ENCODE results near the gene ATG10.
A peak's percentile ranks its signal among the peaks of the same experiment; 100 is the strongest.
"Not testable (repeated sequence)": the region's sequence is repeated elsewhere in the genome, so short reads cannot be mapped to it uniquely, and the experiment has no call there.

Gene ATG10

DNA sequence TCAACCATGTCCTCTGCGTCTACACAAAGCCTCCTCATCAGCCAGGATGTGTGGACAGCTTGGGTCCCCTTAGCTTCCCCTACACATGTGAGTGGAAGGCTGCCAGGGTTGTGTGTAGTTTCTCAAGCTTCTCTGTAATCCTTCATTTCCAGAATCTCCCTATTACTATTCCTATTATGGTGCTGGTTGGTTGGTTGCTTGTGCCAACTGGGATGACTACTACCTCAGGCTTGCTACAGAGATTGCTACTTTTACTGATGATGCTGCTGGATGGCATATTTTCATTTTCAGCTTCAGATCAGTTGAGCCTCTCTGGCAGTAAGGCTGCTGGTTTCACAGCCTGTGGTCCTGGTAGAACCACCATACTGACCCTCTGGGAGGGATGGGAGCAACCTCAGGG is 39.9 kb downstream of the ATG10 start:
- Mint-ChIP-seq H3K9me3 (peaks cover 7 to 18% of the 10 kb centered on the region in 2 donors), H3K27me3 (no peaks in the 10 kb centered on the region), H3K4me3 (no peak overlapping the region), H3K4me1 (no peaks in the 10 kb centered on the region), H3K27ac (no peak overlapping the region)
- ATAC-seq: no peak
- no peak for DNase-seq

DNA sequence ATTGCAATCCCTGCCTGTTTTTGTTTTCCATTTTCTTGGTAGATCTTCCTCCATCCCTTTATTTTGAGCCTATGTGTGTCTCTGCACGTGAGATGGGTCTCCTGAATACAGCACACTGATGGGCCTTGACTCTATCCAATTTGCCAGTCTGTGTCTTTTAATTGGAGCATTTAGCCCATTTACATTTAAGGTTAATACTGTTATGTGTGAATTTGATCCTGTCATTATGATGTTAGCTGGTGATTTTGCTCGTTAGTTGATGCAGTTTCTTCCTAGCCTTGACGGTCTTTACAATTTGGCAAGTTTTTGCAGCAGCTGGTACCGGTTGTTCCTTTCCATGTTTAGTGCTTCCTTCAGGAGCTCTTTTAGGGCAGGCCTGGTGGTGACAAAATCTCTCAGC is 42.8 kb downstream of the ATG10 start:
- not testable (repeated sequence) for H3K27ac Mint-ChIP-seq, H3K27me3 Mint-ChIP-seq, DNase-seq, H3K4me3 Mint-ChIP-seq, H3K4me1 Mint-ChIP-seq, ATAC-seq
- H3K9me3 Mint-ChIP-seq: peaks cover 7 to 15% of the 10 kb centered on the region in 2 donors

DNA sequence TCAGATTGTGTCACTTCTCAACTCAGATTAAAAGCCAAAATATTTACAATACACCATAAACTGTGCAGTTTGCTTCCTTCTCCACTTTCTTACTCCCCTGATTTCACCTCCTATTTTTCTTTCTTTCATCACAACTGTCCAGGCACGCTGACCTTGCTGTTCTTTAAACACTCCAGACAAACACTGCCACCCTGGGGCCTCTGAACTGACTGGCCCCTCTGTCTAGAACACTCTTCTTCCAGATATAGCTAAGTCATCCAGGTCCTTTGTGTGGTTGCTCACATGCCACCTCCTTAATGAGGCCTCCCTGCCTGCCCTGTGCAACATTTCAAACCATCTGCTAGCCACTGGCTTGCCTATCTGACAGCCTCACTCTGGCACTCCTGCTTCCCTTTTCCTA is 46.6 kb downstream of the ATG10 start:
- Mint-ChIP-seq H3K27ac (peak overlapping the region in 1 of 2 donors; percentile 10), H3K4me1 (peaks cover 5% of the 10 kb centered on the region), H3K27me3 (no peaks in the 10 kb centered on the region), H3K9me3 (peaks cover 7 to 13% of the 10 kb centered on the region in 2 donors), H3K4me3 (no peak overlapping the region)
- no peak for ATAC-seq
- no peak for DNase-seq

DNA sequence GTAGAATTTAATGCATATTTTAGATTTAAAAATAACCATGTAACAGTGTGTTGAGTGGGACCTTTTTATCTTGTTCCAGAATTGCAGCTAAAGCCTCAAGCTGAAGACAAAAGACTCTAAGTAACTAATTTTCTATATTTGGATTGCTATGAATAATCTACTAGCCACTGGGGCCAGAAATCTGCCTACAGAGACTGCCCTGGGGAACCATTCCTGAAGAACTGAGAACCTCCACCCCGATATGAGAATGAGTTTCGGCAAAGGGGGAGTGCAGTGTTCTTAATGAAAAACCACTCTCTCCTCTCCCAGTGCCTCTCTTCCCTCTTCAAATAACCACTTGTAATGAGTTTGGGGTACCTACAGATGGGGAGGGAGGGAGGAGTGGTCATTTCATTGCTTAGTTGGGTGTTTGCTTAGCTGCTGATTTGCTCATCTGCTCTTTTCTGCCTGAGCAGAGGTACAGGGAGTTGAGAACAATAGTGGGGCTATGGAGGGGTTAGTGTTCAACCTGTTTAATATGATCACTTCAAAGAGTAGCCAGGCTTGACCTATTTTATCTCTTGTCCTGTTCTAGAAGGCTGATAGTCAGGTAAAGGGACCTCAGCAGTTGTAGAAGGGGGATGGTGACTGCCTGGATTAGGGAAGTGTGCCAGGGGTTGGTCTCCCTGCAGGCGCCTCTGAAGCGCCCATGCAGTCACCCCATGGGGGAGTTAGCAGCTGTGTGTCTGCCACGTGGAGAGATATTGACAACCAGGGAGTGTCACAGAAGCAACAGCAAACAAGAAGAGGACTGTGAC is 47.7 kb downstream of the ATG10 start:
- Mint-ChIP-seq H3K4me1 (peaks cover 5% of the 10 kb centered on the region), H3K4me3 (no peak overlapping the region), H3K9me3 (peaks cover 7 to 13% of the 10 kb centered on the region in 2 donors), H3K27me3 (no peaks in the 10 kb centered on the region), H3K27ac (peak overlapping the region in 1 of 2 donors; percentile 16)
- DNase-seq (no peak), ATAC-seq (no peak)

DNA sequence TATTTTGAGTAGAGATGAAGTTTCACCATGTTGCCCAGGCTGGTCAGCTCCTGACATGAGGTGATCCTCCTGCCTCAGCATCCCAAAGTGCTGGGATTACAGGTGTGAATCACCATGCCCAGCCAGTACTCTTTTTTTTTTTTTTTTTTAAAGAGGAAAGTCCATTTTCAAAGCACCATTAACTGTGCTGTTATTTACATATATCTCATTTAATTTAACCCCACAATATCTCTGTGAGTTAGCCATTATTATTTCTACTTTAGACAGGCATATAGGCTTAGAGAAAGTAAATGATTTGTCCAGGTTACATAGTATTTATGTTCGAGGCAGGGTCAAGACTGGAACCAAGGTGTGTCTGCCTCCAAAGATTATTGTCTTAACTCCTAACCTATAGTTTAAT is 50.7 kb downstream of the ATG10 start:
- H3K4me3 Mint-ChIP-seq: no peak overlapping the region
- H3K9me3 Mint-ChIP-seq: no peaks in the 10 kb centered on the region
- H3K27me3 Mint-ChIP-seq: no peaks in the 10 kb centered on the region
- H3K4me1 Mint-ChIP-seq: peaks cover 5% of the 10 kb centered on the region
- no peak for DNase-seq
- no peak overlapping the region for H3K27ac Mint-ChIP-seq
- ATAC-seq: no peak

DNA sequence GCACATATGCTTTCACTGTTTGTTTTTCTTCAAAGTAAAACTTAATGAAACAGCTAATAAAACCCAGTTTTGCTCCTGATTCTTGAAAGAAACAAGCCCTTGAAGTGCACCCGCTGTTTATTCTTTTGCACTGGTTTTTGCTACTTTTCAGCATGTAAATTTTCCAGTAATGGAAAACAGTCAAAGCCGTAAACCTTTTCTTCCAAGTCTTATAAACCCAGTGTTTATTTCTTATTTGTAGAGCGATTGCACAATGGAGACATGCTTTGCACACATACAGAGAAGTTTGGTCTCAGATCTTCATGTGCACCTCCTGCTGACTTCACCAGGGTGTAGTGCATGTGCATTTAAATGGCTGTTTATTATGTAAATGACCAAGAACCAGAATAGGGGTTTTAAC is 51.8 kb downstream of the ATG10 start:
- Mint-ChIP-seq H3K9me3 (no peaks in the 10 kb centered on the region), H3K4me3 (no peak overlapping the region), H3K27me3 (no peaks in the 10 kb centered on the region), H3K4me1 (peaks cover under 1% of the 10 kb centered on the region), H3K27ac (no peak overlapping the region)
- no peak for DNase-seq
- ATAC-seq: no peak

DNA sequence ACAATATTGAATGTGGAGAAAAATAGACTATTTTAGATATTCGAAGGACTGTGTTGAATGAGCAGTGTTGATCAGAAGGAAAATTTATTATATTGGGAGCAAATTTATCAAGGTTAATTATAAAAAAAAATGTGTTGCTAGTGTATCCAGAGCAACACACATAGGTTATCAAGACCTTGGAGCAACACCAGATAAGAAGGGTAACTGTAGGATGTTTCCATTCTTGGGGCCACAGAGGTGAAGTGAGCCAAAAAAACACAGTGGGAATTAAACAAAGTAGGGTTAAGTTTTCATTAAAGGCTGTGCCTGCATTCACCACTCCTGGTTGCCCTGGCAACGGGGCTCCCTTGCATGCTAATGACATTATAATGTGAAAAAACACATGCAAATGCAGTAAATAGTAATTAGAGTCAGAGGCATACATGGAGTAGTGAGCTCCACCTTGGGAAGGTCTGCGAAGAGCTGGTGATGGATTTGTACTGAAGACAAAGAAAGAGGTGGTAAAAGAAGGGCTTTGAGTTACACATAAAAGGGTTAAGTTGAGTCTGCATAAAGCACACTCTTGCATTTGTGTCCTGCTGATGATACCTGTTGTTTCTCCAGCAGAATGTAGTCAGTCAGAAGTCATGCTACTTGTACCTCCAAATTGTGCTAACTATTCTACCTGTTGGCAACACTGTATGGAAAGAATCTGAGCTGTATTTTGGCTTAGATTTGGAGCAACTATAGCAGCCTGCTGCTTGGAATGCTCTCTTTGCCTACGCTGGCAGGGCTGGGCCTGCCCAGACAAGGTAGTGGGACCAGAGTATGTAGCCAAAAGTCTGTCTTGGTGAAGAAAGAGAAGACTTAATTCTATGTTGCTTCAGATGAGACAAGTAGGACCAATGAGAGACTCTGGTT is 59.6 kb downstream of the ATG10 start:
- Mint-ChIP-seq H3K4me1 (no peaks in the 10 kb centered on the region), H3K27me3 (no peaks in the 10 kb centered on the region), H3K9me3 (no peaks in the 10 kb centered on the region), H3K27ac (no peak overlapping the region), H3K4me3 (no peak overlapping the region)
- ATAC-seq (no peak), DNase-seq (no peak)

DNA sequence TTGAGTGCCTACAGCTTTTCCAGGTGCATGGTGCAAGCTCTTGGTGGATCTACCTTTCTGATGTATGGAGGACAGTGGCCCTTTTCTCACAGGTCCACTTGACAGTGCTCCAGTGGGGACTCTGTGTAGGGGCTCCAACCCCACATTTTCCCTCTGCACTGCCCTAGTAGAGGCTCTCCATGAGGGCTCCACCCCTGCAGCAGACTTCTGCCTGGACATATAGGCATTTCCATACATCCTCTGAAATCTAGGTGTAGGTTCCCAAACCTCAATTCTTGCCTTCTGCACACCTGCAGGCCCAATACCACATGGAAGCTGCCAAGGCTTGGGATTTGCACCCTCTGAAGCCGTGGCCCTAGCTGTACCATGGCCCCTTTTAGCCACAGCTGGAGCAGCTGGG is 71.1 kb downstream of the ATG10 start:
- not testable (repeated sequence) for H3K4me3 Mint-ChIP-seq, H3K27me3 Mint-ChIP-seq, H3K4me1 Mint-ChIP-seq, ATAC-seq, H3K27ac Mint-ChIP-seq, DNase-seq
- peaks cover 14 to 31% of the 10 kb centered on the region in 2 donors for H3K9me3 Mint-ChIP-seq

DNA sequence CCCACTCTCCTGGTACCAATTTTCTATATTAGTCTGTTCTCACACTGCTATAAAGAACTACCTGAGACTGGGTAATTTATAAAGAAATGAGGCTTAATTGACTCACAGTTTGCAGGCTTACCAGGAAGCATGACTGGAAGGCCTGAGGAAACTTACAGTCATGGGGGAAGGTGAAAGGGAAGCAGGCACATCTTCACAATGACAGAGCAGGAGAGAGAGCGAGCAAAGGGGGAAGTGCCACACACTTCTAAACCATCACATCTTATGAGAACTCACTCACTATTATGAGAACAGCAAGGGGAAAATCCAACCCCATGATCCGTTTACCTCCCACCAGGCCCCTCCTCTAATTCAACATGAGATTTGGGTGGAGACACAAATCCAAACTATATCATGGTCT is 72.2 kb downstream of the ATG10 start:
- no peaks in the 10 kb centered on the region for H3K4me1 Mint-ChIP-seq
- no peaks in the 10 kb centered on the region for H3K27me3 Mint-ChIP-seq
- H3K27ac Mint-ChIP-seq: peak overlapping the region in 1 of 2 donors; percentile 44
- H3K9me3 Mint-ChIP-seq: peaks cover 14 to 25% of the 10 kb centered on the region in 2 donors
- DNase-seq (no peak), ATAC-seq (no peak)
- no peak overlapping the region for H3K4me3 Mint-ChIP-seq

DNA sequence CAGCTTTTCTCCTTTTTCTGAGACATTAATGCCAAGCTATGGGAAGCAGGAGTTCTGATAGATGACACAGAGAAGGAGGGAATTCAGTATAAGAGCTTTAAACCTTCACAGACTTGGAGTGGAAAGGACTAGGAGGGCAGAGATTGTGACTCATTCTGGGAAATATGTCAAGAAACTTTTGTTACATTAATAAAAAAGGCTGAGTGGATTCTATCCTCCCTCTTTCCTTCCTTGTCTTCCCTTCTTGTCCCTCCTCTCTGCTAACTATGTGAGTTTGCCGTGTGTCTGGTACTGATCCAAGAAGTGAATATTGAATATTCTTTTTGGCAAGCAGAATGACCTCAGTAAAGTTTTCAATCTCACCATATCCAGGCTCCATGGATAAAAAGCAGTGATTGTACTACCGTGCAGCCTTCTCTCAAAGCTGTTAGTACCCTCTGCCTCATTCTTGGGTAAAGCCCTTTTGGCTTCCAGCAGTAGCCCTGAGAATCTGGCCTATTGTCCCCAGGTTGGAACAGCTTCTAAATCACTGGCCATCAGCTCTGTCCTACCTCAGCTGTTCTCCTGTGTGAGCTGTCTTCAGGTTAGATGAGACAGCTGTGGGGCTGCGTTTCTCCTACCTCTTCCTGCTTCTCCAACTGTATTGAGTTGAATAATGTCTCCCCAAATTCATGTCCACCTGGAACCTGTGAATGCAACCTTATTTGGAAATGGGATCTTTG is 73.9 kb downstream of the ATG10 start:
- Mint-ChIP-seq H3K27me3 (no peaks in the 10 kb centered on the region), H3K4me3 (no peak overlapping the region), H3K4me1 (no peaks in the 10 kb centered on the region), H3K9me3 (peaks cover 14 to 25% of the 10 kb centered on the region in 2 donors), H3K27ac (no peak overlapping the region)
- ATAC-seq: no peak
- DNase-seq: no peak

DNA sequence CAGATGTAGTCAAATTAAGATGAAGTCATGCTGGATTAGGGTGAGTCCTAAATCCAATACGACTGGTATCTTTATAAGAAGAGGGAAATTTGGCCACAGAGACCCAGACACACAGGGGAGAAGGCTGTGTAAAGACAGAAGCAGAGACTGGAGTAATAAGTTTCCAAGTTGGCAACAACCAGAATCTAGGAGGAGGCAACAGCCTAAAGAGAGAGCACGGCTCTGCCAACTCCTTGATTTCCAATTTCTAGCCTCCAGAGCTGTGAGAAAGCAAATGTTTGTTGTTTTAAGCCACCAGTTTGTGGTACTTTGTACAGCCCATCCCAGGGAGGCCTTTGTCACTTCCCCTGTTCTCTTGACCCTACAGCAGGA is 74.4 kb downstream of the ATG10 start:
- Mint-ChIP-seq H3K27ac (no peak overlapping the region), H3K4me1 (no peaks in the 10 kb centered on the region), H3K4me3 (no peak overlapping the region), H3K9me3 (peaks cover 14 to 25% of the 10 kb centered on the region in 2 donors), H3K27me3 (no peaks in the 10 kb centered on the region)
- no peak for ATAC-seq
- DNase-seq: no peak

DNA sequence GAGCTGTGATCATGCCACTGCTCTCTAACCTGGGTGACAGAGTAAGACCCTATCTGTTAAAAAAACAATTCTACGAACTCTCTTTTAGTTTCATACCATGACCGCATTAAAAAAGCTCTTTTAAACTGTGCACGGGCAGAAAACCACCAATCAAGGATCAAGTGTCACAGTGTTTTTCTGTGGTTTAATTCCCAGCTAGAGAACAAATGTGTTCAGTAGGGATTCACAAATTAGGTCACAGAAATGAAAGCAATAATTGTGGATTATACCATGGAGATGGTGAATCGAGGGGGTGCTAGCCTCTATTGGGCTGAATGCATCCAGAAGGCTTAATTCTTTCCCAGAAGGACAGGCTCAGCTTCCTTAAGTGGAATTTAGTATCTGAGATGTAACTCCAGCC is 79.1 kb downstream of the ATG10 start:
- no peak for DNase-seq
- no peaks in the 10 kb centered on the region for H3K9me3 Mint-ChIP-seq

DNA sequence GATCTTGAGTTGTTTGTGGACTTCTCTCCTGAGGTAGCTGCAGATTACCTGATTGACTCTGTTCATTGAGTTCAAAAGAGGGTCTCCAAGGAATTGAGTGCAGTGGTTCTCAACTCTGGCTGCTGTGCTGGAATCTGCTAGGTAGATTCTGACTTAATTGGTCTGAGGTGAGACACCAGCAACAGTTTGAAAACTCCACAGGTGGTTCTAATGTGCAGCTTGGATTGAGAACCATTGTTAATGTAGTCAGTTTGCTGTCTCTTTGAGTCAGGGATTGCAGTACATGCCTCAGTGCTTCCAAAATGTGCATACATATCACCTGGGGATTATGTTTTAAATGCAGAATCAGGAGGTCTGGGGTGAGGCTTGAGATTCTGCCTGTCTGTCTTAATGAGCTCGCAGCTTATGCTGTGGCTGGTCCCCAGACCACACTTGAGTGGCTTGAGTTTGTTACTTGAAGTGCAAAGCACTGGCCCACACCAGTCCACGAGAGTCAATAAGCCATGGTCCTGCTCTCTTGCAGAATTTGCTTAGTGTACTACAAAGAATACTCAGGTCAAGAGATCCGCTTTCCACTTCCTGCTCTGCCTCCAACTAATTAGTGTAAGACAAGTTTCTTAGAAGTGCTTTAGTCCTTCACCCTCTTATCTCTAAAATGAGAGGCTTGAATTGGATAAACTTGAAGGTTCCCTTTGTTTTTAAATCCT is 82.3 kb downstream of the ATG10 start:
- Mint-ChIP-seq H3K4me3 (no peak overlapping the region), H3K27ac (no peak overlapping the region), H3K4me1 (peaks cover 5% of the 10 kb centered on the region), H3K27me3 (no peaks in the 10 kb centered on the region), H3K9me3 (no peaks in the 10 kb centered on the region)
- DNase-seq (no peak), ATAC-seq (no peak)

More for the DNA sequence above, 79.1 kb downstream of the ATG10 start:
- no peak overlapping the region for H3K27ac Mint-ChIP-seq
- no peaks in the 10 kb centered on the region for H3K27me3 Mint-ChIP-seq
- H3K4me3 Mint-ChIP-seq: no peak overlapping the region
- ATAC-seq: no peak
- peaks cover 5% of the 10 kb centered on the region for H3K4me1 Mint-ChIP-seq

DNA sequence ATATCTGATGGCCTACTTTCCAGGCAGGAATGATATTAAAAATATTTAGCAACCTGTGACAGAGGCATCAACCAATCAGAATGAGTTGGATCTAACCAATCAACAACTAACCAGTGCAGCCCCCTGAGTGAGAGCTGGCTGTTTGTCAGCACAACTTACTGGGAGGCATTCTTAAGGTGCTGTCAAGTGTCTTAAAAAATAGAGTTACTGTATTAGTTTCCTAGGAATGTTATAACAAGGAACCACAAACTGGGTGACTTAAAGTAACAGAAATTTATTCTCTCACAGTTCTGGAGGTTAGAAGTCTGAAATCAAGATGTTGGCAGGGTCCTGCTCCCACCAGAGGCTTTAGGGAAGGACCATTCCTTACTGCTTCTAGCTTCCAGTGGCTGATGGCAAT is 85.2 kb downstream of the ATG10 start:
- no peaks in the 10 kb centered on the region for H3K27me3 Mint-ChIP-seq
- no peak for ATAC-seq
- H3K4me3 Mint-ChIP-seq: no peak overlapping the region
- H3K4me1 Mint-ChIP-seq: peaks cover 5% of the 10 kb centered on the region
- no peak overlapping the region for H3K27ac Mint-ChIP-seq
- DNase-seq: no peak
- no peaks in the 10 kb centered on the region for H3K9me3 Mint-ChIP-seq

DNA sequence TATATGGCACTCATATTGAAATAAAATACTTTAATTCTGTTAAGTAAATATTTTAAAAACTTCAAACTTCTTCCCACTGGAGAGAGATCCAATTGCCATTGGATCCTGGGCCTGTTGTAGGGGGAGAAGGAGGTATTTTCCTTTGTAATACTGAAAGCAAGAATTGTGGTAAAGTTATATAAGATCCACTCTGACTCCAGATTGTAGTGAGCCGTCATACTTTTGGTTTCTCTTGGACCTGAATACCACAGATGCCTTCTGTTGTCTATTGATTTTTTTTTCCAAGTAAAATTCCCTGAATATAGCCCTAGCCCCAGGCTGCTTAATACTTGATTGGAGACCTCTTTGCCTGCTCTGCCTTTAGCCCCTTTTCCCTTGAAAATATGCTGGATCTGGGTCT is 86.9 kb downstream of the ATG10 start:
- no peaks in the 10 kb centered on the region for H3K9me3 Mint-ChIP-seq
- H3K27me3 Mint-ChIP-seq: no peaks in the 10 kb centered on the region
- ATAC-seq (no peak), DNase-seq (no peak)
- peak overlapping the region in 1 of 2 donors; percentile 24 for H3K27ac Mint-ChIP-seq
- H3K4me1 Mint-ChIP-seq: peaks cover 4% of the 10 kb centered on the region
- no peak overlapping the region for H3K4me3 Mint-ChIP-seq

Measured in stimulated activated naive CD8-positive, alpha-beta T cell treated with anti-CD3 and anti-CD28 coated beads, Interleukin-15, amount 100 ng/mL, for 72 hours (primary cell).